Body of pancreas (tissue), 4 donors: Measurements from ENCODE around the gene NGLY1.

Experiments
- CTCF ChIP-seq, 7 experiments: fragments of 450-650 bp in 4 of 7; fragments of 200-600 bp in 3 of 7; sonication (generic) in 3 of 7; IDR thresholded peaks; one replicate each; pipeline ENCODE4 v1.5.1; 2016 to 2019; ENCODE audit warnings: antibody characterized with exemption in 7 of 7
- POLR2A ChIP-seq, 3 donors: fragments of 450-650 bp; IDR thresholded peaks; one replicate each; pipeline ENCODE4 v1.6.1; 2016; ENCODE audit warnings: antibody characterized with exemption in 3 of 3, mild to moderate bottlenecking in 2 of 3

DNA sequence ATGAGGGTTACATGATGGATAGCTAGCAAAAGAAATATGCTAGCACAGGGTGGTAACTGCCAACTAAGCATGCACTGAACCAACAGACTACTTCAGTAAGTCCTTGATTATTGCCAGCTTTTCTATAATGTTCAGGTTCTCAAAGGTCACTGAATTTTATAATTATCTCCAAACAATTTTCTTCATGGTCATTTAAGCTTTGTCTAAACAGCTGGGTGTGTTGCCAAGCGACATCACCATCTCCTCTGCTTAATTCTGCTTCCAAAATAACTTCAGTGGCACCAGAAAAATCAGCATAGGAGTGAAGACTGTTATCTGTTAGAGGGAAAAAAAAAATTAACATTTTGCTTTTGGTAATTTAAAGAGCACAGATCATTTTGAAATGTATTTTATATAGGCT is 63.9 kb downstream of the NGLY1 start:
- TF ChIP-seq CTCF (IDR thresholded peaks at IDR 0.05) (no peak), POLR2A (IDR thresholded peaks at IDR 0.05) (no peak)
